Activated B cell treated with CpG ODN at 0.5 μM for 24 hours (primary cell): ENCODE results near the gene SIRPA. TPM values are rescaled to one million over a fixed set of nuclear protein-coding genes. Genes with fewer than 3 reads are reported as not detected.

ENCODE experiments used
- ATAC-seq: fragments of 200-7000 bp; cut with Tn5 transposase; one replicate; pipeline ENCODE4 v1.10.0; 2021; ENCODE audit warnings: low read depth, mild to moderate bottlenecking, moderate library complexity
- CTCF ChIA-PET: fragments of 350-600 bp; sonication (Branson Sonifier 250); formaldehyde crosslinking; loops from one replicate; lab custom pipeline; 2021; ENCODE audit warnings: antibody characterized with exemption; lab: Charles Lee
- POLR2A ChIA-PET: fragments of 350-600 bp; sonication (Branson Sonifier 250); formaldehyde crosslinking; loops from one replicate; lab custom pipeline; 2021; ENCODE audit warnings: antibody characterized with exemption; lab: Charles Lee
- DNase-seq: peaks from one replicate; pipeline ENCODE4 v3.0.0; 2022
- H3K27ac Mint-ChIP-seq: one replicate; pipeline ENCODE4 v1.8.0; 2020; ENCODE audit warnings: mixed read lengths
- H3K27me3 Mint-ChIP-seq: one replicate; pipeline ENCODE4 v1.8.0; 2021; ENCODE audit warnings: mixed read lengths
- H3K36me3 Mint-ChIP-seq: one replicate; pipeline ENCODE4 v1.8.0; 2021; ENCODE audit warnings: low read depth, mixed read lengths
- H3K4me1 Mint-ChIP-seq: one replicate; pipeline ENCODE4 v1.8.0; 2021; ENCODE audit warnings: mixed read lengths
- H3K4me3 Mint-ChIP-seq: one replicate; pipeline ENCODE4 v1.8.0; 2020; ENCODE audit warnings: mild to moderate bottlenecking, mixed read lengths
- H3K9me3 Mint-ChIP-seq: one replicate; pipeline ENCODE4 v1.8.0; 2020; ENCODE audit warnings: mixed read lengths
- CTCF ChIP-seq: fragments of 200-600 bp; IDR thresholded peaks from one replicate; pipeline ENCODE4 v1.8.0; 2022; ENCODE audit warnings: antibody characterized with exemption, mild to moderate bottlenecking
- intact Hi-C: fragments of 100-400 bp; cut with micrococcal nuclease; formaldehyde crosslinking; loops from one replicate; pipeline ENCODE4 v1.15.1; 2024
- total RNA-seq: library from RNA; stranded (reverse); gene quantifications from 2 replicates; pipeline ENCODE4 v1.2.3, GENCODE V29; 2022

SIRPA gene
- total RNA-seq, 1 donor from 2014 or later, result 10.1 TPM

GRCh38 chr20:1938464-1939269 lies 43.5 kb downstream of the SIRPA start:
- no peak overlapping the region for H3K27ac Mint-ChIP-seq
- peaks cover 21% of the 10 kb centered on the region for H3K36me3 Mint-ChIP-seq
- H3K9me3 Mint-ChIP-seq, result no peaks in the 10 kb centered on the region
- ChIA-PET POLR2A (no interaction called here), CTCF (no interaction called here)
- peaks cover 3% of the 10 kb centered on the region for H3K27me3 Mint-ChIP-seq
- DNase-seq (no peak), ATAC-seq (no peak)
- TF ChIP-seq CTCF, result no peak
- no peak overlapping the region for H3K4me3 Mint-ChIP-seq
- no peaks in the 10 kb centered on the region for H3K4me1 Mint-ChIP-seq
- intact Hi-C loops, result no loop called here

- TF ChIP-seq CTCF, result no peak
- Mint-ChIP-seq H3K9me3 (no peaks in the 10 kb centered on the region), H3K27me3 (peaks cover 3% of the 10 kb centered on the region), H3K27ac (no peak overlapping the region), H3K36me3 (peaks cover 21% of the 10 kb centered on the region), H3K4me3 (no peak overlapping the region), H3K4me1 (no peaks in the 10 kb centered on the region)
- ChIA-PET POLR2A (no interaction called here), CTCF (no interaction called here)
- ATAC-seq (no peak), DNase-seq (no peak)
- intact Hi-C loops, result no loop called here
Observed at GRCh38 chr20:1939270-1939595, 44.0 kb downstream of the SIRPA start.

- peaks cover 12% of the 10 kb centered on the region for H3K36me3 Mint-ChIP-seq
- no peak for TF ChIP-seq CTCF
- H3K9me3 Mint-ChIP-seq, result no peaks in the 10 kb centered on the region
- intact Hi-C loops, result no loop called here
- H3K27ac Mint-ChIP-seq, result no peak overlapping the region
- DNase-seq (no peak), ATAC-seq (no peak)
- CTCF ChIA-PET, result interaction anchor here (1.0 kb wide), 1 partner anchor 138 kb away, joined by 3 read pairs; no protein-coding TSS in a partner anchor
- POLR2A ChIA-PET, result no interaction called here
- no peaks in the 10 kb centered on the region for H3K4me1 Mint-ChIP-seq
- no peak overlapping the region for H3K4me3 Mint-ChIP-seq
- H3K27me3 Mint-ChIP-seq, result peaks cover 6% of the 10 kb centered on the region
Observed at GRCh38 chr20:1940581-1940980, 45.4 kb downstream of the SIRPA start.

- ChIA-PET CTCF (interaction anchor here (1.0 kb wide), 1 partner anchor 139 kb away, joined by 3 read pairs; no protein-coding TSS in a partner anchor), POLR2A (no interaction called here)
- Mint-ChIP-seq H3K27ac (no peak overlapping the region), H3K27me3 (peaks cover 6% of the 10 kb centered on the region), H3K9me3 (no peaks in the 10 kb centered on the region), H3K4me1 (peaks cover 1% of the 10 kb centered on the region), H3K4me3 (no peak overlapping the region), H3K36me3 (peaks cover 11% of the 10 kb centered on the region)
- intact Hi-C loops, result no loop called here
- no peak for ATAC-seq
- no peak for DNase-seq
- no peak for TF ChIP-seq CTCF
Observed at GRCh38 chr20:1941226-1941625, 46.0 kb downstream of the SIRPA start.

GRCh38 chr20:1942061-1942460 lies 46.9 kb downstream of the SIRPA start:
- CTCF ChIA-PET, result no interaction called here
- POLR2A ChIA-PET, result no interaction called here
- intact Hi-C loops, result no loop called here
- Mint-ChIP-seq H3K4me3 (no peak overlapping the region), H3K27me3 (peaks cover 6% of the 10 kb centered on the region), H3K4me1 (peaks cover 9% of the 10 kb centered on the region), H3K9me3 (no peaks in the 10 kb centered on the region), H3K27ac (no peak overlapping the region), H3K36me3 (peaks cover 7% of the 10 kb centered on the region)
- DNase-seq (no peak), ATAC-seq (no peak)
- no peak for TF ChIP-seq CTCF
